Measurements from ENCODE around the gene PDE7B. TPM values are rescaled to one million over a fixed set of nuclear protein-coding genes. Genes with fewer than 3 reads are reported as not detected.

The PDE7B gene
- total and polyA plus RNA-seq, 4 donors, result 0.26 to 3.7 (median 1.8) TPM

- DNase-seq, result no peak
- H3K27ac ChIP-seq (ENCODE audit: low read depth in 1 of 2, low read length in 1 of 2), result peak overlapping the region in 1 of 2 donors; percentile 38
- no peaks in the 10 kb centered on the region for H3K9me3 ChIP-seq (ENCODE audit: control insufficient read depth in 4 of 4, insufficient read depth in 3 of 4, low read length in 3 of 4)
- H3K27me3 ChIP-seq (ENCODE audit: control insufficient read depth in 3 of 3, insufficient read depth in 3 of 3, low read length in 2 of 3), result peaks cover 0 to 3% (median 0%) of the 10 kb centered on the region in 3 donors
- H3K4me3 ChIP-seq, result no peak overlapping the region
- H3K9ac ChIP-seq (ENCODE audit: insufficient read depth in 1 of 2, low read length in 2 of 2), result no peak overlapping the region
- WGBS, 2 donors, result 93 to 95% methylated on average over 4 of the region's 4 CpGs
- no peak for ATAC-seq (ENCODE audit: insufficient read depth, low FRiP score)
- TF ChIP-seq CTCF (IDR thresholded peaks at IDR 0.05; ENCODE audit: control extremely low read depth, extremely low read depth), result no peak
- peaks cover 0 to 5% (median 0%) of the 10 kb centered on the region in 4 donors for H3K36me3 ChIP-seq (ENCODE audit: control insufficient read depth in 4 of 4, insufficient read depth in 4 of 4, low read length in 4 of 4)
- H3K4me1 ChIP-seq (ENCODE audit: control insufficient read depth in 5 of 5, insufficient read depth in 5 of 5, low read length in 5 of 5), result peaks cover 0 to 18% (median 11%) of the 10 kb centered on the region in 5 donors
Measured at GRCh38 chr6:136160250-136160649, 308.7 kb downstream of the PDE7B start.

GRCh38 chr6:136161950-136162349 is 310.4 kb downstream of the PDE7B start:
- no peak for TF ChIP-seq CTCF (IDR thresholded peaks at IDR 0.05; ENCODE audit: control extremely low read depth, extremely low read depth)
- H3K9ac ChIP-seq (ENCODE audit: insufficient read depth in 1 of 2, low read length in 2 of 2), result no peak overlapping the region
- H3K36me3 ChIP-seq (ENCODE audit: control insufficient read depth in 4 of 4, insufficient read depth in 4 of 4, low read length in 4 of 4), result peaks cover 0 to 8% (median 6%) of the 10 kb centered on the region in 4 donors
- H3K27ac ChIP-seq (ENCODE audit: low read depth in 1 of 2, low read length in 1 of 2), result peak overlapping the region in 1 of 2 donors; percentile 90
- H3K9me3 ChIP-seq (ENCODE audit: control insufficient read depth in 4 of 4, insufficient read depth in 3 of 4, low read length in 3 of 4), result no peaks in the 10 kb centered on the region
- no peak for DNase-seq
- WGBS, 2 donors, result 75 to 81% methylated on average over 3 of the region's 3 CpGs
- no peak for ATAC-seq (ENCODE audit: insufficient read depth, low FRiP score)
- peaks cover 0 to 14% (median 9%) of the 10 kb centered on the region in 5 donors for H3K4me1 ChIP-seq (ENCODE audit: control insufficient read depth in 5 of 5, insufficient read depth in 5 of 5, low read length in 5 of 5)
- H3K27me3 ChIP-seq (ENCODE audit: control insufficient read depth in 3 of 3, insufficient read depth in 3 of 3, low read length in 2 of 3), result peaks cover 0 to 3% (median 0%) of the 10 kb centered on the region in 3 donors
- H3K4me3 ChIP-seq, result no peak overlapping the region

DNA sequence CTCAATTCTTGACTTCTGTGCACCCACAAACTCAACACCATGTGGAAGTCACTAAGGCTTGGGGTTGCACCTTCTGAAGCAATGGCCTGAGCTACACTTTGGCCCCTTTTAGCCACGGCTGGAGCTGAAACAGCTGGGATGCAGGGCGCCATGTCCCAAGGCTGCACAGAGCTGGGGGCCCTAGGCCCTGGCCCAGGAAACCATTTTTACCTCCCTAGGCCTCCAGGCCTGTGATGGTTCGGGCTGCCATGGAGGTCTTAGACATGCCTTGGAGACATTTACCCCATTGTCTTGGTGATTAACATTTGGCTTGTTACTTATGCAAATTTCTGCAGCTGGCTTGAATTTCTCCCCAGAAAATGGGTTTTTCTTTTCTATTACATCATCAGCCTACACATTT is 311.8 kb downstream of the PDE7B start:
- 91 to 94% methylated on average over 3 of the region's 3 CpGs for WGBS, 2 donors
- Histone ChIP-seq H3K9me3 (ENCODE audit: control insufficient read depth in 4 of 4, insufficient read depth in 3 of 4, low read length in 3 of 4) (no peaks in the 10 kb centered on the region), H3K27me3 (ENCODE audit: control insufficient read depth in 3 of 3, insufficient read depth in 3 of 3, low read length in 2 of 3) (peaks cover 0 to 3% (median 0%) of the 10 kb centered on the region in 3 donors), H3K4me1 (ENCODE audit: control insufficient read depth in 5 of 5, insufficient read depth in 5 of 5, low read length in 5 of 5) (peaks cover 0 to 7% (median 3%) of the 10 kb centered on the region in 5 donors), H3K9ac (ENCODE audit: insufficient read depth in 1 of 2, low read length in 2 of 2) (no peak overlapping the region), H3K4me3 (no peak overlapping the region), H3K36me3 (ENCODE audit: control insufficient read depth in 4 of 4, insufficient read depth in 4 of 4, low read length in 4 of 4) (peaks cover 0 to 8% (median 6%) of the 10 kb centered on the region in 4 donors), H3K27ac (ENCODE audit: low read depth in 1 of 2, low read length in 1 of 2) (no peak overlapping the region)
- no peak for TF ChIP-seq CTCF (IDR thresholded peaks at IDR 0.05; ENCODE audit: control extremely low read depth, extremely low read depth)
- DNase-seq, result no peak
- no peak for ATAC-seq (ENCODE audit: insufficient read depth, low FRiP score)

DNA sequence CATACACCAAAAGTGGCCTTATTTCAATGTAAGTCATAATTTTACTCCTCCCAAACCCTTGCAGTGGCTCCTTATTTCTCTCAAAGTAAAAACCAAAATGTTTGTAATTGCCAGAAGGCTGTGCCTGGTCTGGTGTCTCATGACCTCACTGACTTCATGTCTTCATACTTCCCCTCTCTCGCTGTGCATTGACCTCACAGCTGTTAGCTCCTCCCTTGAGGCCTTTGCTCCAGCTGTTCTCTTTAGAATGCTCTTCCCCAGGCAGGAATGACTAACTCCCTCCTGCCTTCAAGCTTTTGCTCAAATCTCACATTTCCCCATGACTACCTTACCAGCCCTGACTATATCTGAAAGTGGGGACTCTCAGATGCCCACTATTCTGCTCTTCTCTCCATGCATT is 315.3 kb downstream of the PDE7B start:
- no peak overlapping the region for H3K27ac ChIP-seq (ENCODE audit: low read depth in 1 of 2, low read length in 1 of 2)
- H3K4me3 ChIP-seq, result no peak overlapping the region
- no peaks in the 10 kb centered on the region for H3K9me3 ChIP-seq (ENCODE audit: control insufficient read depth in 4 of 4, insufficient read depth in 3 of 4, low read length in 3 of 4)
- WGBS, 2 donors, result 82 to 92% methylated on average over 1 of the region's 1 CpG
- no peak overlapping the region for H3K9ac ChIP-seq (ENCODE audit: insufficient read depth in 1 of 2, low read length in 2 of 2)
- ATAC-seq (ENCODE audit: insufficient read depth, low FRiP score) (no peak), DNase-seq (no peak)
- TF ChIP-seq CTCF (IDR thresholded peaks at IDR 0.05; ENCODE audit: control extremely low read depth, extremely low read depth), result no peak
- H3K27me3 ChIP-seq (ENCODE audit: control insufficient read depth in 3 of 3, insufficient read depth in 3 of 3, low read length in 2 of 3), result no peaks in the 10 kb centered on the region
- peaks cover 0 to 10% (median 6%) of the 10 kb centered on the region in 4 donors for H3K36me3 ChIP-seq (ENCODE audit: control insufficient read depth in 4 of 4, insufficient read depth in 4 of 4, low read length in 4 of 4)
- peaks cover 0 to 2% (median 0%) of the 10 kb centered on the region in 5 donors for H3K4me1 ChIP-seq (ENCODE audit: control insufficient read depth in 5 of 5, insufficient read depth in 5 of 5, low read length in 5 of 5)

All from lung (tissue), 12 donors.